Measurements from ENCODE around the gene PAK5. TPM values are rescaled to one million over a fixed set of nuclear protein-coding genes. Genes with fewer than 3 reads are reported as not detected.

PAK5 gene
- total and polyA plus RNA-seq, 2 of the 13 experiments (the other 11 are each of a cell fraction or from before 2014, with no cell fraction given): not detected

DNA sequence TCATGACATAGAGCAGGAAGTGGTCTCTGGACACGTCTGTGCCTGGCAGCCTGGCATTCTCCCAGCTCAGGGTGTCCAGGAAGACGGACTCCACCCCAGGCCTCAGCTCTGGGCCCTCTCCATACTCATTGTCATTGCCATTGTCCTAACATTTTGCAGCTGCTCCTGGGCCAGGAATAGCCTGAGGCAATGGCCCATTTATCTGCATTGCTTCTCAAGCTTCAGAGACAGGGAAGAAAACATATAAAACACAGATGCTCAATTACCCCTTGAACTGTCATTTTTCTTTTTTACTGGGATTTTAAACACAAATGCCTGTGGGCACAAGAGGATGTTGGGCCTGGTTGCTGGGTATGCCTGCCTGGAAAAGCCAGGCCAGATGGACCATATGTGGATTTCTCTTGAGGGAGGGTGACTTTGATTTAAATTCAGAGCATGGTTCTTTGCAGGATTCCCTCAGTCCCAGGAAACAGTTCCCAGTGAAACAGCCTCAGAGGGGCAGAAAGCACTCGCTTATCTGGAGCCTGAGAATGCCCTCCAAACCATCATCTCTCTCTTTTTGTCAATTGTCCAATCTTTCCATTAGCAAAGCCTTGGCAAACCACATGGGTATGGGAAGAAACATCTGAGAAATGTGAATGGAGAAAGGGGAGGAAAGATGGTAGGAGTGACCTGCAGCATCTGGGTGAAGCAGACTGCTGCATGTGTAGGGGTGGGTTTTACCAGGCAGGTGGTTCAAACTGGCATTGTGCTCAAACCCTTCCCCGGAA, 306.6 kb downstream of the PAK5 start:
- Histone ChIP-seq H3K79me2 (ENCODE audit: insufficient read depth, low read length) (no peaks in the 10 kb centered on the region), H2AFZ (ENCODE audit: low read length) (no peak overlapping the region), H3K4me3 (replicated peaks in 1 of 3; ENCODE audit: insufficient read depth in 1 of 3, low read depth in 2 of 3, low read length in 3 of 3) (no peak overlapping the region), H3K27ac (ENCODE audit: extremely low read length, insufficient read depth, low read length) (no peak overlapping the region), H3K9ac (ENCODE audit: insufficient read depth, low read depth, low read length) (no peak overlapping the region), H3K36me3 (replicated peaks in 1 of 2; ENCODE audit: control insufficient read depth in 1 of 2, insufficient read depth in 2 of 2, low read length in 2 of 2) (no peaks in the 10 kb centered on the region), H4K20me1 (ENCODE audit: insufficient read depth, low read length) (no peaks in the 10 kb centered on the region), H3K9me3 (ENCODE audit: low read length) (no peaks in the 10 kb centered on the region), H3K4me1 (ENCODE audit: insufficient read depth, low read length) (no peaks in the 10 kb centered on the region), H3K27me3 (ENCODE audit: control insufficient read depth in 1 of 2, insufficient read depth in 2 of 2, low read length in 2 of 2) (peaks cover 0 to 10% of the 10 kb centered on the region in 2 experiments; a peak in 2 of 5 replicates), H3K4me2 (ENCODE audit: low read depth, low read length) (no peak overlapping the region)
- no peak for FAIRE-seq
- ATAC-seq: no peak
- ChIA-PET CTCF (ENCODE audit: low intra/inter-chr PET ratio, low total read pairs) (no interaction called here), POLR2A (no interaction called here)
- TF ChIP-seq CEBPG (CRISPR knock-in tag; IDR thresholded peaks at IDR 0.05) (no peak), ZNF224 (CRISPR knock-in tag; IDR thresholded peaks at IDR 0.05) (no peak), NAIF1 (CRISPR knock-in tag; IDR thresholded peaks at IDR 0.05; ENCODE audit: borderline replicate concordance) (no peak), MTA1 (CRISPR knock-in tag; IDR thresholded peaks at IDR 0.05; ENCODE audit: borderline replicate concordance) (no peak), PAX8 (CRISPR knock-in tag; IDR thresholded peaks at IDR 0.05; ENCODE audit: borderline replicate concordance) (no peak), ZNF883 (CRISPR knock-in tag; IDR thresholded peaks at IDR 0.05; ENCODE audit: not compliant biosample characterization) (no peak), ZMYM4 (CRISPR knock-in tag; IDR thresholded peaks at IDR 0.05) (no peak), PCBP1 (IDR thresholded peaks at IDR 0.05; ENCODE audit: borderline replicate concordance, low read depth, low read length) (no peak), ZNF34 (CRISPR knock-in tag; IDR thresholded peaks at IDR 0.05; ENCODE audit: borderline replicate concordance) (no peak), ELF4 (CRISPR knock-in tag; IDR thresholded peaks at IDR 0.05; ENCODE audit: borderline replicate concordance) (no peak), SKI (IDR thresholded peaks at IDR 0.05; ENCODE audit: partially characterized antibody) (no peak), ZNF441 (CRISPR knock-in tag; IDR thresholded peaks at IDR 0.05; ENCODE audit: borderline replicate concordance) (no peak), TEAD3 (CRISPR knock-in tag; optimal IDR thresholded peaks at IDR 0.05; ENCODE audit: borderline replicate concordance) (no peak)
- TF ChIP-seq, protein P1, sequence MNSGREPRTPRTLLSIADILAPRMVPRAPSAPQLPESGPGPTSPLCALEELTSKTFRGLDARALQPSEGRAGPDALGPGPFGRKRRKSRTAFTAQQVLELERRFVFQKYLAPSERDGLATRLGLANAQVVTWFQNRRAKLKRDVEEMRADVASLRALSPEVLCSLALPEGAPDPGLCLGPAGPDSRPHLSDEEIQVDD (CRISPR knock-in tag; IDR thresholded peaks at IDR 0.05; ENCODE audit: borderline replicate concordance): no peak
- TF ChIP-seq, protein P2, sequence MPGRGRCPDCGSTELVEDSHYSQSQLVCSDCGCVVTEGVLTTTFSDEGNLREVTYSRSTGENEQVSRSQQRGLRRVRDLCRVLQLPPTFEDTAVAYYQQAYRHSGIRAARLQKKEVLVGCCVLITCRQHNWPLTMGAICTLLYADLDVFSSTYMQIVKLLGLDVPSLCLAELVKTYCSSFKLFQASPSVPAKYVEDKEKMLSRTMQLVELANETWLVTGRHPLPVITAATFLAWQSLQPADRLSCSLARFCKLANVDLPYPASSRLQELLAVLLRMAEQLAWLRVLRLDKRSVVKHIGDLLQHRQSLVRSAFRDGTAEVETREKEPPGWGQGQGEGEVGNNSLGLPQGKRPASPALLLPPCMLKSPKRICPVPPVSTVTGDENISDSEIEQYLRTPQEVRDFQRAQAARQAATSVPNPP (CRISPR knock-in tag; IDR thresholded peaks at IDR 0.05): no peak
- intact Hi-C loops (cut with micrococcal nuclease; ENCODE audit: unreplicated experiment): no loop called here
- 6% methylated on average over 4 of the region's 4 CpGs for WGBS (ENCODE audit: low lambda C conversion rate)
- in situ Hi-C loops (cut with HindIII; ENCODE audit: extremely low pct_ligation_motif_present, low pct_unique_long_range_greater_than_20kb): no loop called here
- DNase-seq (ENCODE audit: low spot score): no peak
- no TSS peak for BruUV-seq (replicated peaks)
